Lower leg skin (tissue), 3 donors: ENCODE results near the gene ADAMTS14.

Experiments used
- POLR2A ChIP-seq, 2 donors: fragments of 450-650 bp; IDR thresholded peaks; one replicate each; pipeline ENCODE4 v1.6.1; 2016 to 2017; ENCODE audit warnings: antibody characterized with exemption in 2 of 2, mild to moderate bottlenecking in 1 of 2, moderate library complexity in 1 of 2
- TF ChIP-seq, protein P1 (sequence below), 3 donors: fragments of 450-650 bp; IDR thresholded peaks; one replicate each; pipeline ENCODE4 v1.5.1; 2016; ENCODE audit warnings: antibody characterized with exemption in 3 of 3, mild to moderate bottlenecking in 3 of 3, moderate library complexity in 2 of 3

- TF ChIP-seq, protein P1, sequence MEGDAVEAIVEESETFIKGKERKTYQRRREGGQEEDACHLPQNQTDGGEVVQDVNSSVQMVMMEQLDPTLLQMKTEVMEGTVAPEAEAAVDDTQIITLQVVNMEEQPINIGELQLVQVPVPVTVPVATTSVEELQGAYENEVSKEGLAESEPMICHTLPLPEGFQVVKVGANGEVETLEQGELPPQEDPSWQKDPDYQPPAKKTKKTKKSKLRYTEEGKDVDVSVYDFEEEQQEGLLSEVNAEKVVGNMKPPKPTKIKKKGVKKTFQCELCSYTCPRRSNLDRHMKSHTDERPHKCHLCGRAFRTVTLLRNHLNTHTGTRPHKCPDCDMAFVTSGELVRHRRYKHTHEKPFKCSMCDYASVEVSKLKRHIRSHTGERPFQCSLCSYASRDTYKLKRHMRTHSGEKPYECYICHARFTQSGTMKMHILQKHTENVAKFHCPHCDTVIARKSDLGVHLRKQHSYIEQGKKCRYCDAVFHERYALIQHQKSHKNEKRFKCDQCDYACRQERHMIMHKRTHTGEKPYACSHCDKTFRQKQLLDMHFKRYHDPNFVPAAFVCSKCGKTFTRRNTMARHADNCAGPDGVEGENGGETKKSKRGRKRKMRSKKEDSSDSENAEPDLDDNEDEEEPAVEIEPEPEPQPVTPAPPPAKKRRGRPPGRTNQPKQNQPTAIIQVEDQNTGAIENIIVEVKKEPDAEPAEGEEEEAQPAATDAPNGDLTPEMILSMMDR (IDR thresholded peaks at IDR 0.05) = no peak
- TF ChIP-seq POLR2A (IDR thresholded peaks at IDR 0.05) = no peak
Observed at GRCh38 chr10:70732569-70732968, 60.3 kb downstream of the ADAMTS14 start.
